ENCODE data around the gene PDLIM7.
A peak's percentile ranks its signal among the peaks of the same experiment; 100 is the strongest.

Gene PDLIM7

GRCh38 chr5:177496070-177496726, 1.2 kb downstream of the PDLIM7 start:
- H3K4me1 ChIP-seq = peaks cover 25% of the 10 kb centered on the region
- peak in 1 of 2 experiments; percentile 60 for DNase-seq (ENCODE audit: low spot score in 2 of 2)
- H3K36me3 ChIP-seq (replicated peaks) = peaks cover 38% of the 10 kb centered on the region
- H3K4me3 ChIP-seq = peak overlapping the region; percentile 71
- H3K9me3 ChIP-seq = no peaks in the 10 kb centered on the region
- in situ Hi-C loops (cut with MboI; ENCODE audit: low sequenced_read_pairs) = no loop called here
- no peaks in the 10 kb centered on the region for H3K27me3 ChIP-seq (ENCODE audit: low read depth)

- Histone ChIP-seq H3K9me3 (no peaks in the 10 kb centered on the region), H3K27me3 (ENCODE audit: low read depth) (no peaks in the 10 kb centered on the region), H3K36me3 (replicated peaks) (peaks cover 45% of the 10 kb centered on the region), H3K4me1 (peaks cover 25% of the 10 kb centered on the region), H3K4me3 (peak overlapping the region; percentile 71)
- in situ Hi-C loops (cut with MboI; ENCODE audit: low sequenced_read_pairs) = no loop called here
- peak in 1 of 2 experiments; percentile 77 for DNase-seq (ENCODE audit: low spot score in 2 of 2)
Measured at GRCh38 chr5:177495243-177496060, 2.0 kb downstream of the PDLIM7 start.

- Histone ChIP-seq H3K4me3 (no peak overlapping the region), H3K36me3 (replicated peaks) (peaks cover 52% of the 10 kb centered on the region), H3K27me3 (ENCODE audit: low read depth) (no peaks in the 10 kb centered on the region), H3K4me1 (peaks cover 25% of the 10 kb centered on the region), H3K9me3 (no peaks in the 10 kb centered on the region)
- in situ Hi-C loops (cut with MboI; ENCODE audit: low sequenced_read_pairs) = no loop called here
- DNase-seq (ENCODE audit: low spot score in 2 of 2) = peak in 1 of 2 experiments; percentile 58
Measured at GRCh38 chr5:177494346-177495195, 2.8 kb downstream of the PDLIM7 start.

GRCh38 chr5:177493795-177494345, 3.5 kb downstream of the PDLIM7 start:
- Histone ChIP-seq H3K4me1 (peaks cover 25% of the 10 kb centered on the region), H3K4me3 (no peak overlapping the region), H3K36me3 (replicated peaks) (peaks cover 59% of the 10 kb centered on the region), H3K27me3 (ENCODE audit: low read depth) (no peaks in the 10 kb centered on the region), H3K9me3 (no peaks in the 10 kb centered on the region)
- DNase-seq (ENCODE audit: low spot score in 2 of 2) = no peak
- in situ Hi-C loops (cut with MboI; ENCODE audit: low sequenced_read_pairs) = no loop called here

- H3K4me3 ChIP-seq = no peak overlapping the region
- no peak for DNase-seq (ENCODE audit: low spot score in 2 of 2)
- H3K9me3 ChIP-seq = no peaks in the 10 kb centered on the region
- peaks cover 19% of the 10 kb centered on the region for H3K4me1 ChIP-seq
- no peaks in the 10 kb centered on the region for H3K27me3 ChIP-seq (ENCODE audit: low read depth)
- in situ Hi-C loops (cut with MboI; ENCODE audit: low sequenced_read_pairs) = no loop called here
- peaks cover 70% of the 10 kb centered on the region for H3K36me3 ChIP-seq (replicated peaks)
Measured at GRCh38 chr5:177492841-177493240, 4.6 kb downstream of the PDLIM7 start.

GRCh38 chr5:177491983-177492746, 5.2 kb downstream of the PDLIM7 start:
- Histone ChIP-seq H3K9me3 (no peaks in the 10 kb centered on the region), H3K36me3 (replicated peaks) (peaks cover 76% of the 10 kb centered on the region), H3K4me3 (no peak overlapping the region), H3K27me3 (ENCODE audit: low read depth) (no peaks in the 10 kb centered on the region), H3K4me1 (peaks cover 18% of the 10 kb centered on the region)
- in situ Hi-C loops (cut with MboI; ENCODE audit: low sequenced_read_pairs) = no loop called here
- no peak for DNase-seq (ENCODE audit: low spot score in 2 of 2)

GRCh38 chr5:177491429-177491945, 5.9 kb downstream of the PDLIM7 start:
- in situ Hi-C loops (cut with MboI; ENCODE audit: low sequenced_read_pairs) = no loop called here
- peaks cover 17% of the 10 kb centered on the region for H3K4me1 ChIP-seq

GRCh38 chr5:177490992-177491391, 6.4 kb downstream of the PDLIM7 start:
- H3K4me1 ChIP-seq = peaks cover 12% of the 10 kb centered on the region
- H3K36me3 ChIP-seq (replicated peaks) = peaks cover 81% of the 10 kb centered on the region
- no peaks in the 10 kb centered on the region for H3K27me3 ChIP-seq (ENCODE audit: low read depth)
- in situ Hi-C loops (cut with MboI; ENCODE audit: low sequenced_read_pairs) = no loop called here
- H3K4me3 ChIP-seq = no peak overlapping the region
- no peak for DNase-seq (ENCODE audit: low spot score in 2 of 2)
- H3K9me3 ChIP-seq = no peaks in the 10 kb centered on the region

More at GRCh38 chr5:177491429-177491945, 5.9 kb downstream of the PDLIM7 start:
- no peak overlapping the region for H3K4me3 ChIP-seq
- peaks cover 79% of the 10 kb centered on the region for H3K36me3 ChIP-seq (replicated peaks)
- H3K9me3 ChIP-seq = no peaks in the 10 kb centered on the region
- no peaks in the 10 kb centered on the region for H3K27me3 ChIP-seq (ENCODE audit: low read depth)
- peak in 1 of 2 experiments; percentile 74 for DNase-seq (ENCODE audit: low spot score in 2 of 2)

- peaks cover 76% of the 10 kb centered on the region for H3K36me3 ChIP-seq (replicated peaks)
- no peaks in the 10 kb centered on the region for H3K9me3 ChIP-seq
- no peak for DNase-seq (ENCODE audit: low spot score in 2 of 2)
- H3K4me1 ChIP-seq = peaks cover 7% of the 10 kb centered on the region
- no peak overlapping the region for H3K4me3 ChIP-seq
- in situ Hi-C loops (cut with MboI; ENCODE audit: low sequenced_read_pairs) = no loop called here
- H3K27me3 ChIP-seq (ENCODE audit: low read depth) = no peaks in the 10 kb centered on the region
Measured at GRCh38 chr5:177490311-177490991, 7.0 kb downstream of the PDLIM7 start.

- H3K4me3 ChIP-seq = no peak overlapping the region
- no peaks in the 10 kb centered on the region for H3K9me3 ChIP-seq
- H3K27me3 ChIP-seq (ENCODE audit: low read depth) = no peaks in the 10 kb centered on the region
- DNase-seq (ENCODE audit: low spot score in 2 of 2) = no peak
- peaks cover 70% of the 10 kb centered on the region for H3K36me3 ChIP-seq (replicated peaks)
- in situ Hi-C loops (cut with MboI; ENCODE audit: low sequenced_read_pairs) = no loop called here
- H3K4me1 ChIP-seq = no peaks in the 10 kb centered on the region
Measured at GRCh38 chr5:177489119-177489716, 8.2 kb downstream of the PDLIM7 start.

- Histone ChIP-seq H3K36me3 (replicated peaks) (peaks cover 68% of the 10 kb centered on the region), H3K4me3 (no peak overlapping the region), H3K9me3 (no peaks in the 10 kb centered on the region), H3K4me1 (no peaks in the 10 kb centered on the region), H3K27me3 (ENCODE audit: low read depth) (no peaks in the 10 kb centered on the region)
- no peak for DNase-seq (ENCODE audit: low spot score in 2 of 2)
- in situ Hi-C loops (cut with MboI; ENCODE audit: low sequenced_read_pairs) = no loop called here
Measured at GRCh38 chr5:177487975-177488374, 9.4 kb downstream of the PDLIM7 start.

GRCh38 chr5:177487144-177487543, 10.3 kb downstream of the PDLIM7 start:
- in situ Hi-C loops (cut with MboI; ENCODE audit: low sequenced_read_pairs) = no loop called here
- Histone ChIP-seq H3K36me3 (replicated peaks) (peaks cover 62% of the 10 kb centered on the region), H3K4me3 (no peak overlapping the region)

More at GRCh38 chr5:177487144-177487543, 10.3 kb downstream of the PDLIM7 start:
- Histone ChIP-seq H3K9me3 (no peaks in the 10 kb centered on the region), H3K4me1 (no peaks in the 10 kb centered on the region), H3K27me3 (ENCODE audit: low read depth) (no peaks in the 10 kb centered on the region)
- DNase-seq (ENCODE audit: low spot score in 2 of 2) = no peak
